IMR-90 (cell line): ENCODE measurements around the gene SMAD7.

ENCODE experiments used
- CEBPB ChIP-seq: IDR thresholded peaks from 2 replicates; pipeline ENCODE4 v1.6.1; 2012; ENCODE audit warnings: low read depth, low read length, improper control_type of control experiment
- CTCF ChIP-seq: conservative IDR thresholded peaks from 2 replicates; pipeline ENCODE4 v1.5.1; 2012; ENCODE audit warnings: mild to moderate bottlenecking, low read depth, low read length, improper control_type of control experiment
- MXI1 ChIP-seq: IDR thresholded peaks from 2 replicates; pipeline ENCODE4 v1.6.1; 2012; ENCODE audit warnings: low read depth, mild to moderate bottlenecking, low read length, moderate library complexity, borderline replicate concordance
- NFE2L2 ChIP-seq: fragments of 150-350 bp; IDR thresholded peaks from 2 replicates; pipeline ENCODE4 v1.6.1; 2016; ENCODE audit warnings: low read depth, mild to moderate bottlenecking, low read length
- POLR2A ChIP-seq: IDR thresholded peaks from 2 replicates; pipeline ENCODE4 v1.6.1; 2012; ENCODE audit warnings: mild to moderate bottlenecking, low read depth, low read length
- RAD21 ChIP-seq: IDR thresholded peaks from 2 replicates; pipeline ENCODE4 v1.6.1; 2012; ENCODE audit warnings: low read length, improper control_type of control experiment
- SMC3 ChIP-seq: fragments of 150-350 bp; IDR thresholded peaks from 2 replicates; pipeline ENCODE4 v1.6.1; 2016; ENCODE audit warnings: low read depth, mild to moderate bottlenecking, antibody characterized with exemption, low read length, moderate library complexity

GRCh38 chr18:48922801-48923730 is 27.7 kb downstream of the SMAD7 start:
- TF ChIP-seq CTCF, result no peak
- TF ChIP-seq NFE2L2, result no peak
- TF ChIP-seq SMC3, result no peak
- TF ChIP-seq POLR2A, result 0 out of 2 replicates have a peak, but pooled peaks have one; percentile 40
- peak; percentile 14; the same call in 1 of the 2 replicates for TF ChIP-seq RAD21
- no peak for TF ChIP-seq MXI1
- TF ChIP-seq CEBPB, result no peak
